Measurements from ENCODE around the gene METTL22.
A peak's percentile ranks its signal among the peaks of the same experiment; 100 is the strongest.

METTL22 gene

GRCh38 chr16:8665529-8665928, 44.0 kb downstream of the METTL22 start:
- DNase-seq (ENCODE audit: low read depth in 2 of 2): no peak

- DNase-seq (ENCODE audit: low read depth in 2 of 2): no peak
Measured at GRCh38 chr16:8667492-8667891, 46.0 kb downstream of the METTL22 start.

GRCh38 chr16:8668113-8668512, 46.6 kb downstream of the METTL22 start:
- DNase-seq (ENCODE audit: low read depth in 2 of 2): no peak

GRCh38 chr16:8669481-8669880, 48.0 kb downstream of the METTL22 start:
- DNase-seq (ENCODE audit: low read depth in 2 of 2): no peak

DNA sequence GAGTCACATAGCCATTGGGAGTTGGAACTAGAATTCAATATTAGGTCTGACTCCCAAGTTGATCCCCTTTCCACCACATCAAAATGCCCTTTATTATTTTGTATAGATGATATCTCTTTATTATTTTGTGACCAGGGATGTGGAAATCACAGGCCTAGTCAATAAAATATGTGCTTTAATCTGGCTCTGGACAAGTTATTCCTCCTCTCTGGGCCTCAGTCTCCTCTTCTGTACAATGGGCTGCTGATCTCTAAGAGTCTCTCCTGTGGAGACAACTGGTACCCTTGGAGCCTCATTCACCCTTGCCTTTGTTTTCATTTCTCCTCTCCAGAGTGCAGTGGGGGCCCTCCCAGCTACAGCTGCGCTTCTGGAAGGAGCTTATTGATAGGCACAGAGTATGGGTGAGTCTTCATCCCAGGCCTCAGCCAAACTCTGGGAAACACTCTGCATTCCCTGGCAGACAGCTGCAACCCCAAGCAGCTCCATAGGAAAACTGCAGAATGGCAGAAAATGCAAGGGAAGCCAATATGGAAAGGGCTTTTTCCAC, 48.6 kb downstream of the METTL22 start:
- no peak for DNase-seq (ENCODE audit: low read depth in 2 of 2)

DNA sequence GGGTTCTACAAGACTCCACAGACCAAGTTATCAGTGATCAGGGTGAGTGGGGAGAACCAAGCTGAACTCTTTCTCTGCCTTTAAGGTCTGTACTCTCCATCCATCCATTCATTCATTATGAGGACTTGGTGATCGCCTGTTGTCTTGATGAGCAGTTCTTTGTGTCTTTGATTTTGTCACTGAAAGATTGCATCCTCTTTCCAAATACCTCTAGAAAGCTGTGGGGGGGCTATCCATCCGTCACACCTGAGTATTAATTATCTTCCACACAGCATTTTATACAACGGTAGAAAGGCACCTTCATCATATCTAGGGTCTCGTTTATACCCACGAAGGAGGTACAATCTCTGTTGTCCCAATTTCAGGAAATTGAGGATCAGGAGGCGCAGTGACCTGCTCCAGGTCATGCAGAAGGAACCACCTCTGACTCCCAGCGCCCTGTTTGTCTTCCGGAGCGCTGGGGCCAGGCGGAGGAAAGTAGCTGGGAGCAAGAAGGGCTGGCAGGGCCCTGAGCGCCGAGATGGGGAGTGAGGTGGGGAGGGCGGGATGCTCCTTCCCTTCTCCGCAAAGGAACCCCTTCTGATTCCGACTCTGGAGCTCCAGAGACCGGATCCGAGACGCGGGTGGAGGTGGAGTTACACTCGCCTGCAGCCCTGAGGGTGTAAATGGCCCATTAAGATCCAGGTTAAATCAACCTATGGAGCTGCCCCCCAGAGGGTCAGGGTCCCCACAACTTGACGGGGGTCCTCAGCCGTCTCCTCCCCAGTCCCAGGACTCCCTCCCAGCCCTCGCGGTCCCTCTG, 52.3 kb downstream of the METTL22 start:
- DNase-seq (ENCODE audit: low read depth in 2 of 2): no peak

GRCh38 chr16:8674413-8675022, 53.0 kb downstream of the METTL22 start, which contains the start of gene ABAT:
ABAT (plus strand) TSS chr16:8674617; CDS start chr16:8735740, 61,123 bp downstream.
- DNase-seq (ENCODE audit: low read depth in 2 of 2): peak; percentile 75 to 80

DNA sequence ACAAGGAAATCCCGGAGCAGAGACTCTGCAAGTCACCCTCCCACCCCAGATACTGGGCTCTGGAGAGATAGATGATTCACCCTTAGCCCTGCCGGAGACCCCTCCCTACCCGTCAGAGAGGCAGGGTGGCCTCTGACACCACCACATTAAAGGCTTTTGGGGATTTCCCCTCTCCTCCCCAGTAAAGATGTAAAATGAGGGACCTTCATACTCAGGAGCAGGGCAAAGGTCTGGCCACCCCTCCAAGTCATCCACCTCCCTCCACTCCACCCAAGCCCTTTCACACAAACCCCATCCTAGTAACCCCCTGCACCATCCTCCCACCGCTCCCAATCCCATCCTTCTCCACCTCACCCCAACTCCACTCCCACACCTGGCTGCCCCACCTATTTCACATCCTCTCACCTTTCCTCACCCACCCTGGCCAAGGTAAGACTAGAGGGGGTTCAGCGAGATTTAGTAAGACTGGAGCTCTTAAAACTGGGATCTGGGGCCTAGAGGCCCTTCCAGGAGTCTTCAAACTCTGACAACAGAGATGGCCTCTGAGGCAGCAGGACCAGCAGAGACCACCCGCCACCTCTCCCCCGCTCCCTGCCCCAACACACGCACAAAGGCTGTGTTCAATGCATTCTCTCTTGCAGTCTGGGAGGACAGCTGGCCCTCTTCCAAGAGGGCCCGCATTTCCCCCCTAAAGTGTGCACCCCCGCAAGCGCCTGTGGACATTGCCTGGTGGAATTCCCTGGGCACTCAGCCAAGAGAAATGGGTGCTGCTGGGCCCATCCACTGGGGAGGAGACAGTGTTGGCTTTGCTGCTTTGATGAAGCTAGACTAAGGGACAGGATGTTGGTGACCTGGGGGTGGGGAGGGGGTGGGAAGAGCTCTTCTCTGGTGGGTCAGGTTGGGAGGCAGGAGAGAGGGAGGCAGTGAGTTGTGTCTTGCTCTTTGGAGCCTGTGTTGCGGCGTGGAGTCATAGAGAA, 54.0 kb downstream of the METTL22 start:
- DNase-seq (ENCODE audit: low read depth in 2 of 2): peak; percentile 32 to 55

DNA sequence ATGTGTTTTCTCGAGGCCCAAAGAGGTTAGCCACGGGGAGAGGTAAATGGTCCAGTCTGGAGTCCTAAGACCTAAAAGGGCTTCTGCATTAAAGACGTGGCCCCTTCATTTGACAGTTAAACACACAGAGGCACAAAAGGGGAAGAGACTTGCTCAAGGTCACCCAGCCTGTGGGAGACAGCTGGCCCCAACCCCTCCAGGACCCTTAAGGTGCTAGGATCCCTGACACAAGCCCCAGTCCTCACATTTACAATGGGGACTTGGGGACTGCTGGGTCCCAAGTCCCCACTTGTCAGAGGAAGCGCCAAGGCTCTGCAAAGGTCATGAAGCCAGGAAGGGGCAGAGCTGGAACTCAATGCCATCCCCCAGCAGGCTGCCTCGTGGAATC, 54.7 kb downstream of the METTL22 start:
- no peak for DNase-seq (ENCODE audit: low read depth in 2 of 2)

DNA sequence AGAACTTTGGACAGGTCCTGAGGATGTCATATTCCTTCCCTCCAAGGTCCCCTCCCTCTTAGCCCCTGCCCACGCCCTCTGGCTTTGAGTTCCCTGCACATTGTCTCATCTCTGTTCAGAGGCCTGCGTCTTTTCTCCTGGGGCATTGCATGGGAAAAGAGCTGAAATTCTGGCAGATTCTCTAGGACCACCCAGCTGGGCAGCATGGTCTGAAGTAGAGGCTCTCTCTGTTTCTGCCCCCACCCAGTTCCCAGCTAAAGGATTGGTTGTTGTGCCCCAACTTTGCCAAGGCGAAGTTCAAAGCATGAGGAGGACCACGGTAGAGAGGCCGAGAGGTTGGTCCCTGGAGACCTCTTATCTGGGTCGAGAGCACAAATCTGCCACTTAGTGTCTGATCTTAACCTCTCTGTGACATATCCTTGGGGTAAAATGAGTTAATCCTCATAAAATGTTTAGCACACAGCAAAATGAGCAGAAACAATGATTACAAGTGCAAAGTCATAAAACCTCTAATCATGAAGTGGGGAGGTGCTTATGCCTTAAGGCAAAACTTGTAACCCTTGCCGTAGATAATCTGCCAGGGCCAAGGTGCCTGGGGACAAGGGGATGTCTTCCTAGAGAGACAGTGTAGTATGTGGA, 55.4 kb downstream of the METTL22 start:
- no peak for DNase-seq (ENCODE audit: low read depth in 2 of 2)

- no peak for DNase-seq (ENCODE audit: low read depth in 2 of 2)
Measured at GRCh38 chr16:8677481-8677880, 56.0 kb downstream of the METTL22 start.

GRCh38 chr16:8678068-8678927, 56.8 kb downstream of the METTL22 start:
- no peak for DNase-seq (ENCODE audit: low read depth in 2 of 2)

GRCh38 chr16:8679151-8679550, 57.7 kb downstream of the METTL22 start:
- no peak for DNase-seq (ENCODE audit: low read depth in 2 of 2)

DNA sequence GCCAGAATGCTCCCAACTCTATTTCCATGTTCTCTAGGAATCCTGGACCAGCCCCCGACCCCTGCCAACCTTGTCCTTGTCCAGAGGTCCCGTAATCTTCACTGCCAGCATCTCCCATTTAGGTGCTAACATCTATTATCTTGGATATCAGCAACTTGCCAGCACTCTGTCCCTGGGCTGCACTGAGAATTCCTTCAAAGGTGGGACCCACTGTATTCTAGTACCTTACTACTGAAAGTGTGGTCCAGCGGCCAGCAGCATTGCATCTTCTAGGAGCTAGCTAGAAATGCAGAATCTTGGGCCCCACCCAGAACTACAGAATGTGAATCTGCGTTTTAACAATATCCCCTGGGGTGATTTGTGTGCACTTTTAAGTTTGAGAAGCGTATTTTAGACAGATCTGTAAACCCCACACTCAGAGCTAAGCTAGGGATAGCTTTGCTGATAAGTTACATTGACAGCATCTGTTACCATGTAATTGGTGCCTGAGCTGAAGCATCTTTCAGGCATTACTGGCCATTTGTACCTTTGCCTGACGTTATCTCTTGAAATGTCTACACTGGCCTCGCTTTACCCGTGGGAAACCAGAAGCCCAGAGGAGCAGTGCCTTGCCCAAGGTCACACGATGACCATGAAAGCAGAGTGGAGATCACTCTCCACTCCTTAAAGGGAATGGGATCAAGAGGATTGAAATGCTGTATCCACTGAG, 61.2 kb downstream of the METTL22 start:
- no peak for DNase-seq (ENCODE audit: low read depth in 2 of 2)

DNA sequence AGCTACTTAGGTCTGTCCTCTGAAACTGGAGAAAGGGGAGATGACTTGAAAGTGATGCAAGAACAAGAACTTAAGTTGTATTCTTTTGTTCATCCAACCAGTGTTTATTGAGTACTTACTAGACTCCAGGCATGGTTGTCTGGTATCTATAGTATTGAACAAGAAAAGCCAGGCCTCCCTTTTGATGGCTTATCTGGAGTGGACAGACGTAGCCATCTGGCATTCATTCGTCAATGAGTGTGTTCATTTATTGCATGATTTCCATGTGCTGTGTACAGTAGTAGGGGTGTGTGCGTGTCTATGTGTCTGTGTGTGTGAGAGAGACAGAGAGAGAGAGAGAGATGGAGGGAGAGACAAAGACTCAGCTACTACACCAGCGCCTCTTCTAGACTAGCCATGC, 62.1 kb downstream of the METTL22 start:
- no peak for DNase-seq (ENCODE audit: low read depth in 2 of 2)

- DNase-seq (ENCODE audit: low read depth in 2 of 2): no peak
Measured at GRCh38 chr16:8685617-8686016, 64.1 kb downstream of the METTL22 start.

DNA sequence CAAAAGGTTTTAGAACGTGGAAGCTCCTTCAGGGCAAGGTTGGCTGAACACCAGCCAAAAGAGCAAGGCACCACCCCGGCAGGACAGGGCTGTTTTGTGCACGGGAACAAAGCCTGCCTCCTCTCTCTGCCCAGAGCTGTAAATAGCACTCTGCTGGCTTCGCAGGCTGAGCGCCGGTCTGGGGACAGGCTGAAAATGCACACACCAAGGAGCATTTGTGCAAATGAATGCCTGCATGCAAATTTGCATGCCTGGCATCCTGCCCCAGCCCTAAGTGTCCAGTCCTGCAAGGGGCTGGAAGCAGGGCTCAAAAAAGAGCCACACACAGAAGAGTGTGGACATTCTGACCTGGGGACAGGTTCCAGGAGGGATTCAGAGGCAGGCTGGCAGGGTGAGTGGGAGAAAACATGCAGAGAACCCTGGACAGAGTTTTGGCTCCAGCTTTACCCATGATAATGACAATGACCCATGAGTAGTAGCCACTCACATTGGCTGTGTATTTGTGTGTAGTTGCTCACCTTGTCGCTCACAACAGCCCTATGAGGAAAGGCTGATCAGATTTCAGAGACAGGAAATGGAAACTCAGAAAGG, 64.6 kb downstream of the METTL22 start:
- DNase-seq (ENCODE audit: low read depth in 2 of 2): no peak

DNA sequence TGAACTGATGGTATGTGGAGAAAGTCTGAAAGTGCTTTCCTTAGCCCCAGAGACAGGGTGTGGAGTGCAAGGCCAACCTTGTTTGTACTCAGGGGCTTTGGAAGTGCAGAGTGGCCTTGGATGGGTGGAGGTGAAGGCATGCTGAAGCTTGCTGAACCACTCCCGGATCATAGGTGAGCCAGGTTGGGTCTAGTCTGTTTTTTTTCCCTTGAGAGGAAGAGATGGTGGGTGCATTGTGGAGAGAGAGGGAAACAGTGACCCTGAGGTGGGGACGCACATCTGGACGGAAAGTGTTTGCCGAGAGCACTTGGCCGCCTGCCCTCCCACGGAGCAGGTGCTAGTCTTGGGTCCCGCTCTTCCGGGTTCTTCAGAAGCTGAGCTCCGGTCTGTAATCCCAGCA, 65.4 kb downstream of the METTL22 start:
- DNase-seq (ENCODE audit: low read depth in 2 of 2): no peak

- no peak for DNase-seq (ENCODE audit: low read depth in 2 of 2)
Measured at GRCh38 chr16:8689686-8690085, 68.2 kb downstream of the METTL22 start.
